HEK293T (cell line): ENCODE results near the gene FOXP2.

Source experiments
- BHLHE40 ChIP-seq: fragments of 450-650 bp; IDR thresholded peaks from 2 replicates; pipeline ENCODE4 v1.6.1; 2016; ENCODE audit warnings: mild to moderate bottlenecking, moderate library complexity, borderline replicate concordance
- FOXM1 ChIP-seq: fragments of 450-650 bp; IDR thresholded peaks from 2 replicates; pipeline ENCODE4 v1.6.1; 2017; ENCODE audit warnings: mild to moderate bottlenecking, borderline replicate concordance
- TARDBP ChIP-seq: fragments of 450-650 bp; IDR thresholded peaks from 2 replicates; pipeline ENCODE4 v1.6.1; 2016

- TF ChIP-seq TARDBP (no peak), FOXM1 (no peak), BHLHE40 (no peak)
Observed at GRCh38 chr7:114629762-114630161, 215.1 kb downstream of the FOXP2 start.
